H9 (cell line): ENCODE data around the gene NID1. TPM values are rescaled to one million over a fixed set of nuclear protein-coding genes. Genes with fewer than 3 reads are reported as not detected.

Experiments used
- DNase-seq: peaks from one replicate; pipeline ENCODE4 v3.0.0-alpha.2; 2017
- H2AFZ ChIP-seq: one replicate; pipeline ENCODE4 v1.6.1; 2013; ENCODE audit warnings: mild to moderate bottlenecking, low read length, control low read depth, moderate library complexity
- H2AK5ac ChIP-seq: 2 replicates; pipeline ENCODE4 v1.6.1; 2013; ENCODE audit warnings: low read length, control low read depth, mixed read lengths; ENCODE audit not compliant: insufficient read length
- H2BK120ac ChIP-seq: one replicate; pipeline ENCODE4 v1.6.1; 2013; ENCODE audit warnings: low read depth, mild to moderate bottlenecking, low read length, control low read depth, inconsistent platforms; ENCODE audit not compliant: poor library complexity, severe bottlenecking
- H2BK12ac ChIP-seq: 2 replicates; pipeline ENCODE4 v1.6.1; 2013; ENCODE audit warnings: low read length, control low read depth, mixed read lengths, low read depth; ENCODE audit not compliant: insufficient read length
- H2BK15ac ChIP-seq: 2 replicates; pipeline ENCODE4 v1.6.1; 2013; ENCODE audit warnings: low read depth, low read length, control low read depth
- H2BK20ac ChIP-seq: one replicate; pipeline ENCODE4 v1.6.1; 2013; ENCODE audit warnings: low read depth, mild to moderate bottlenecking, low read length, control low read depth, inconsistent platforms; ENCODE audit not compliant: poor library complexity, severe bottlenecking
- H2BK5ac ChIP-seq: 2 replicates; pipeline ENCODE4 v1.6.1; 2013; ENCODE audit warnings: low read length, control low read depth, mixed read lengths; ENCODE audit not compliant: insufficient read length
- H3K14ac ChIP-seq: 2 replicates; pipeline ENCODE4 v1.6.1; 2013; ENCODE audit warnings: low read length, control low read depth; ENCODE audit not compliant: insufficient read depth
- H3K18ac ChIP-seq: 2 replicates; pipeline ENCODE4 v1.6.1; 2013; ENCODE audit warnings: low read depth, mild to moderate bottlenecking, mixed read lengths, low read length, control low read depth; ENCODE audit not compliant: insufficient read length
- H3K23ac ChIP-seq: 2 replicates; pipeline ENCODE4 v1.6.1; 2013; ENCODE audit warnings: low read length, control low read depth, mixed read lengths, low read depth; ENCODE audit not compliant: insufficient read length
- H3K23me2 ChIP-seq: 2 replicates; pipeline ENCODE4 v1.6.1; 2013; ENCODE audit warnings: low read depth, mild to moderate bottlenecking, mixed read lengths, low read length, control low read depth; ENCODE audit not compliant: insufficient read length, poor library complexity, severe bottlenecking
- H3K27ac ChIP-seq: 2 replicates; pipeline ENCODE4 v1.5.1; 2013; ENCODE audit warnings: low read length, control low read depth, mixed read lengths, low read depth; ENCODE audit not compliant: insufficient read length
- H3K27me3 ChIP-seq: 2 replicates; pipeline ENCODE4 v1.6.1; 2013; ENCODE audit warnings: low read length, control low read depth, inconsistent platforms; ENCODE audit not compliant: insufficient read depth
- H3K4ac ChIP-seq: 2 replicates; pipeline ENCODE4 v1.6.1; 2013; ENCODE audit warnings: low read depth, mild to moderate bottlenecking, control low read depth, inconsistent platforms, low read length, moderate library complexity
- H3K4me1 ChIP-seq: 2 replicates; pipeline ENCODE4 v1.6.1; 2013; ENCODE audit warnings: low read length, control low read depth, inconsistent platforms; ENCODE audit not compliant: insufficient read depth
- H3K4me2 ChIP-seq: 2 replicates; pipeline ENCODE4 v1.6.1; 2013; ENCODE audit warnings: low read length, control low read depth, mixed read lengths; ENCODE audit not compliant: insufficient read length, insufficient read depth
- H3K56ac ChIP-seq: 2 replicates; pipeline ENCODE4 v1.6.1; 2013; ENCODE audit warnings: low read depth, mild to moderate bottlenecking, mixed read lengths, low read length, control low read depth; ENCODE audit not compliant: insufficient read length
- H3K79me1 ChIP-seq: 2 replicates; pipeline ENCODE4 v1.6.1; 2013; ENCODE audit warnings: low read depth, mild to moderate bottlenecking, moderate library complexity, low read length, control low read depth, inconsistent platforms; ENCODE audit not compliant: insufficient read depth, poor library complexity, severe bottlenecking
- H3K79me2 ChIP-seq: 2 replicates; pipeline ENCODE4 v1.6.1; 2013; ENCODE audit warnings: low read length, control low read depth, inconsistent platforms; ENCODE audit not compliant: insufficient read depth
- H3K9ac ChIP-seq: 2 replicates; pipeline ENCODE4 v1.6.1; 2013; ENCODE audit warnings: low read length, control low read depth, mixed read lengths; ENCODE audit not compliant: insufficient read length; ENCODE audit errors: extremely low read depth
- H3K9me3 ChIP-seq: one replicate; pipeline ENCODE4 v1.6.1; 2013; ENCODE audit warnings: low read depth, low read length, inconsistent platforms; ENCODE audit not compliant: control insufficient read depth
- H3T11ph ChIP-seq: one replicate; pipeline ENCODE4 v1.6.1; 2013; ENCODE audit warnings: mild to moderate bottlenecking, low read length, control low read depth, inconsistent platforms
- H4K20me1 ChIP-seq: one replicate; pipeline ENCODE4 v1.6.1; 2013; ENCODE audit not compliant: control insufficient read depth, insufficient read length, insufficient read depth
- H4K5ac ChIP-seq: 2 replicates; pipeline ENCODE4 v1.6.1; 2013; ENCODE audit warnings: low read depth, mild to moderate bottlenecking, mixed read lengths, low read length, control low read depth; ENCODE audit not compliant: insufficient read length
- H4K8ac ChIP-seq: replicated peaks from 2 replicates; pipeline ENCODE4 v1.6.1; 2013; ENCODE audit warnings: low read length, control low read depth, mixed read lengths, low read depth; ENCODE audit not compliant: insufficient read length
- H4K91ac ChIP-seq: 2 replicates; pipeline ENCODE4 v1.6.1; 2013; ENCODE audit warnings: low read depth, mild to moderate bottlenecking, moderate library complexity, mixed read lengths, low read length, control low read depth; ENCODE audit not compliant: insufficient read length
- H3K27ac Mint-ChIP-seq, 3 experiments: 2 replicates in 2 of 3; 3 replicates in 1 of 3; pipeline ENCODE4 v1.8.0; 2020 to 2021; ENCODE audit warnings: mixed read lengths in 3 of 3, mild to moderate bottlenecking in 1 of 3, moderate library complexity in 1 of 3
- H3K27me3 Mint-ChIP-seq: 2 replicates; pipeline ENCODE4 v1.8.0; 2021; ENCODE audit warnings: low read depth, mild to moderate bottlenecking, moderate library complexity, mixed read lengths
- H3K36me3 Mint-ChIP-seq, 3 experiments: 2 replicates in 2 of 3; 3 replicates in 1 of 3; pipeline ENCODE4 v1.8.0; 2020 to 2021; ENCODE audit warnings: low read depth in 3 of 3, mixed read lengths in 3 of 3; ENCODE audit not compliant: insufficient read depth in 1 of 3
- H3K4me1 Mint-ChIP-seq, 2 experiments: 2 replicates each; pipeline ENCODE4 v1.8.0; 2020; ENCODE audit warnings: mixed read lengths in 2 of 2
- H3K4me3 Mint-ChIP-seq, 2 experiments: 2 replicates in 1 of 2; 3 replicates in 1 of 2; pipeline ENCODE4 v1.8.0; 2020 to 2021; ENCODE audit warnings: mild to moderate bottlenecking in 2 of 2, mixed read lengths in 2 of 2, moderate library complexity in 1 of 2
- H3K9me3 Mint-ChIP-seq, 2 experiments: 2 replicates in 1 of 2; 3 replicates in 1 of 2; pipeline ENCODE4 v1.8.0; 2020; ENCODE audit warnings: mild to moderate bottlenecking in 2 of 2, mixed read lengths in 2 of 2, moderate library complexity in 1 of 2
- WGBS: extraction: QIAGEN DNeasy Blood & Tissue Kit; methylation state at CpG from one replicate; pipeline ENCODE4 v1.1.7; 2013; ENCODE audit warnings: missing lambda C conversion rate, low lambda C conversion rate, mixed read lengths; ENCODE audit not compliant: insufficient read length; ENCODE audit errors: extremely low coverage; 5-methylcytosine and 5-hydroxymethylcytosine counted together
- total RNA-seq: library from RNA; stranded (reverse); gene quantifications from 2 replicates; pipeline ENCODE4 v1.2.1, GENCODE V29; 2021
- TF ChIP-seq, protein P1 (sequence below): fragments of 200-600 bp; sonication (generic); conservative IDR thresholded peaks from 3 replicates; pipeline ENCODE4 v1.8.0; 2021; ENCODE audit warnings: antibody characterized with exemption, mild to moderate bottlenecking

Gene NID1
- total RNA-seq, 1 experiment from 2014 or later = 28.5 TPM

DNA sequence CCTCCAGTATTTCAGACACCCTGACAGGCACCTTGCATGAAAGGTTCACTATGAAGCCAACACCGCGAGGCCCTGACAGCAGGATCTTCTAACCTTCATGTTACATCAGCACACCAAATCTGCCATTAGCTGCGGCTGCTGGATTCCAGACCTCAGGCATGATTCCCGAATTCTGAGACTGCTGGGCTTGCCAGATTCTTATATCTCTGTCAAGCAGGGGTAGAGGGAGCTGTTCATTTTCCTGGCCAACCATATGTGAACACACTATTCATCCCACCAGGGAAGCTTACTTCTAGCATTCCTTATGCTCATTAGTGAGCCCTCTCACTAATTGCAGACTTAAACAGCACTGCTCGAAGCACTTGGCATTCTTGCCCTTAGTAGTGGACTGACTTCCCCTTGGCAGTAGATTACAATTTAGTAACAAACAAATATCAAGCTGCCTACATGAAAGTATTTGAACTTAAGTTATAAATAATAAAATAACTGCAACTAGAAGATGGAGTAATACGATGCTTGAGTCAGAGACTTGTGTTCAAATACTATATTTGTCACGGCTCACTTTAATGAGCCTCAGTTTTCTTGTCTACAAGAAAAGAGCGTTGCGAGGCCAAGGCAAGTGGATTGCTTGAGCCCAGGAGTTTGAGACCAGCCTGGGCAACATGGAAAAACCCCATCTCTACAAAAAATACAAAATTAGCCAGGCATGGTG is 43.3 kb downstream of the NID1 start:
- Histone ChIP-seq H3T11ph (no peak overlapping the region), H3K56ac (no peak overlapping the region), H2BK20ac (no peak overlapping the region), H3K23ac (no peak overlapping the region), H2BK15ac (no peak overlapping the region), H2BK5ac (no peak overlapping the region), H3K18ac (no peak overlapping the region), H4K5ac (no peak overlapping the region), H3K79me1 (no peaks in the 10 kb centered on the region), H4K91ac (no peak overlapping the region), H4K8ac (no peak overlapping the region), H2BK12ac (no peak overlapping the region), H2BK120ac (no peak overlapping the region), H2AFZ (no peak overlapping the region), H3K4me2 (no peak overlapping the region), H3K23me2 (no peaks in the 10 kb centered on the region), H3K14ac (no peak overlapping the region), H3K27ac (no peak overlapping the region), H3K9ac (no peak overlapping the region), H4K20me1 (no peaks in the 10 kb centered on the region), H2AK5ac (no peak overlapping the region), H3K4ac (no peak overlapping the region), H3K4me1 (no peaks in the 10 kb centered on the region), H3K9me3 (no peaks in the 10 kb centered on the region), H3K27me3 (no peaks in the 10 kb centered on the region), H3K79me2 (no peaks in the 10 kb centered on the region)
- DNase-seq = no peak
- no CpG with 5 or more reads among the region's 9 CpGs for WGBS
- H3K9me3 Mint-ChIP-seq = no peaks in the 10 kb centered on the region
- no peaks in the 10 kb centered on the region for H3K4me1 Mint-ChIP-seq
- H3K4me3 Mint-ChIP-seq = no peak overlapping the region
- H3K27ac Mint-ChIP-seq = peak overlapping the region in 2 of 3 experiments; percentile 14 to 86; a peak in 3 of 7 replicates
- H3K36me3 Mint-ChIP-seq = peaks cover 0 to 13% (median 0%) of the 10 kb centered on the region in 3 experiments; a peak in 2 of 7 replicates
- TF ChIP-seq, protein P1, sequence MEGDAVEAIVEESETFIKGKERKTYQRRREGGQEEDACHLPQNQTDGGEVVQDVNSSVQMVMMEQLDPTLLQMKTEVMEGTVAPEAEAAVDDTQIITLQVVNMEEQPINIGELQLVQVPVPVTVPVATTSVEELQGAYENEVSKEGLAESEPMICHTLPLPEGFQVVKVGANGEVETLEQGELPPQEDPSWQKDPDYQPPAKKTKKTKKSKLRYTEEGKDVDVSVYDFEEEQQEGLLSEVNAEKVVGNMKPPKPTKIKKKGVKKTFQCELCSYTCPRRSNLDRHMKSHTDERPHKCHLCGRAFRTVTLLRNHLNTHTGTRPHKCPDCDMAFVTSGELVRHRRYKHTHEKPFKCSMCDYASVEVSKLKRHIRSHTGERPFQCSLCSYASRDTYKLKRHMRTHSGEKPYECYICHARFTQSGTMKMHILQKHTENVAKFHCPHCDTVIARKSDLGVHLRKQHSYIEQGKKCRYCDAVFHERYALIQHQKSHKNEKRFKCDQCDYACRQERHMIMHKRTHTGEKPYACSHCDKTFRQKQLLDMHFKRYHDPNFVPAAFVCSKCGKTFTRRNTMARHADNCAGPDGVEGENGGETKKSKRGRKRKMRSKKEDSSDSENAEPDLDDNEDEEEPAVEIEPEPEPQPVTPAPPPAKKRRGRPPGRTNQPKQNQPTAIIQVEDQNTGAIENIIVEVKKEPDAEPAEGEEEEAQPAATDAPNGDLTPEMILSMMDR = no peak
- no peaks in the 10 kb centered on the region for H3K27me3 Mint-ChIP-seq
